ENCODE data around the gene DKK3.

DKK3 gene

DNA sequence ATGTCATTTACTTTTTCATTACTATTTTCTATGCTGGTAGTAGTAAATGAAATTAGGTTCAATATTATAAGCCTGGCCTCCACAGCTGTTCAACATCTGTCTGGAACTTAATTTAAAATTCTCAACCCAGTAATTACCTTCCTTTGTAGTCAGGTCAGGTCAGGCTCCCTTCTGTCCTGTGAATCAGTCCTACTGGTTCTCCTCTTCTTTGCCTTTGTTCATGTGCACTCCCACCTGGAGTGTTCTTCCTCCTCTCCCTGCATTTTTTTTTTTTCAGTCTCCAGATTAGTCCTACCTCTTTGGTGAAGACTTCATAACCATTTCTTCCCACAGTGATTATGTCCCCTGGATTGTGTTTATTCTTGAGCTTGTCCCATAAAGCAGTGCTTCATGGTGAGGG lies 67.9 kb downstream of the DKK3 start:
- no peak for DNase-seq
- ATAC-seq: no peak

DNA sequence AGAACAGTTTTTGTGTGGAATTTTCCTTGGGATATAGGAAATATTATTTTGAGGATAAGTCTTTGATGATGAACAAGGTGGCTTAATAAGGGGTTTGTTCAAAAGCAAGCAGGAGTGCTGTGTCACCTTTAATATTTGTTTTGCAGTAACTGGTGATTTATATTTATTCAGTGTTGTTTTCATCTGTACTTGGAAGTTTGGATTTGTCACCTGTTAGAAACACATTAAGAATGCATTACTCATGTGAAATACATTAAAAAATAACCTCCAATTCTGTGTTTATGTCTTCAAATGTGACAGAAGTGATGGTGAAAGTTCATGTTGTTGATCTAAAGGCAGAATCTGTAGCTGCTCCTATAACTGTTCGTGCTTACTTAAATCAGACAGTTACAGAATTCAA lies 70.5 kb downstream of the DKK3 start:
- no peak for ATAC-seq
- no peak for DNase-seq

DNA sequence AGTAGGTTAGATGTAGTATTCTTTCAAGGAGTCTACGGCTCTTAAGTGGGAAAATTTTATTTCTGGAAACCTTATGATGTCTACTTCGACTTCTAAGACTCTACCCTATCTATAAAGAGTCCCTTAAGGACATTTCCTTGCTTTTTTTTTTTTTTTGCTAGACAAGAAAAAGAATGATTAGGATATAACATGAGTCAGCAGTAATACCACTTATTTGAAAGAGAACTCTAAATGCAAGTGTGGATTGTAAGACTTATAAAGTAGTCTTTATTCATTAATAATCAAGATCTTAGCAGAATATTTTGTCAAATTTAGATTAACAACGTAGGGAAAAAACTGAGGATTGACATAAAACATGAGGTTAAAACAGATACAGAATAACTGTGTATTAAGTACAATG lies 71.0 kb downstream of the DKK3 start:
- DNase-seq (no peak), ATAC-seq (no peak)

DNA sequence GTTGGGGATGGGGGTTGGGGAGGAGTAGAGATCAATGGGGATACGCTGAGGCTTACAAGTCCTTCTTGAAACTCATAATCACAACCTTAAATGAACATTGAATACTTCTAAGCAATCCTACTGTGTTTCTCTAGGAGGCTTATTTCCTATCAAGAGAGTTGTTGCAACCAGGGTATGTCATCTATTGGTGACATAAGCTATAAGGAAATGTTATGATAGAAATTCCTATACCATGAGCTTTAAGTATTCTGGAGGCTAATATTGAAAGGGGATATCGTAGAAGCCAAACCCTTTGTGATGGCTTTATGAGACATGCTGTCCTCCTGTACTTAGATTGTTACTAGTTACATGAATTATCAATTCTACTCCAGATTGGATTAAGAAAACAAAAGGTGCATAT lies 72.9 kb downstream of the DKK3 start:
- DNase-seq: no peak
- ATAC-seq: no peak

DNA sequence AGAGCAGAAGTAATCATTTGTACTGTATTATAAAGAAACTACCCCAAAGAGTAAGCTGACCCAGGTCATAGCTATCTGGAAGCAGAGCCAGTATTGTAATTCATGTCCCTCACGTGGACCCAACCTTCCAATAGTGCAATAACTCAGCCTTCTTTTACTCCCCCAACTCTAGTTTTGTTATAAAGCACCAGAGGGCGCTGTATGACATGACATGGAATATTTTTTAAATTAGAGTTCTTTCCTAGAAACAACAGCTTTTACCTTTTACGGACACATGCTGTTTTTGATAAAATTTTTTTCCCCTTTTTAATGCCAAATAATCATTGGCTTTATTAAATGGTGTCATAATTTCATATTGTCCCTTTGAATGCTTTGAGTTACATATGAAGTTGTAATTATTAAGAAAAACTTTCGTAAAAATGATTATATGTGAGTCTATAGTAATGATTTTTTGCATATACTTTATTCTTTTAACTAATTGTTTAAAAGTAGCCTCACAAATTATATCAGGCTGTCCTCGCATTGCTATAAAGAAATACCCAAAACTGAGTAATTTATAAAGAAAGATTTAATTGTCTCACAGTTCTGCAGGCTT lies 76.9 kb downstream of the DKK3 start:
- no peak for ATAC-seq
- DNase-seq: no peak

DNA sequence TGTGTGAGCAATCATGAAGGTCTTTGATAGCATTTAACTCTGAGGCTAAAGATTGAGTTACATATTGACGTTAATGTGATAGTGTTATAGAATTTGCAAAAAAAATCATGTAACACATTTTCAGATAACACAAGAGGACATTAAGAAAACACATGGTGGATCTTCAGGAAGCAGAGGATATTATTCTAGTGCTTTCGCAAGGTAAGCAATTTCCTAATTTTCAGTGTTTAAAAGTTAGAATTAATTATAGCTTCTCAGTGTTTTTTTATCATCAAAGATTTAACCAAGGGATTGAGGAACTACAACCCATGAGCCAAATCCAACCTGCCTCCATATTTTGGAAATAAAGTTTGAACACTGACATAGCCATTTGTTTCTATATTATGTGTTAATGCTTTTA lies 78.5 kb downstream of the DKK3 start:
- ATAC-seq: no peak
- no peak for DNase-seq

DNA sequence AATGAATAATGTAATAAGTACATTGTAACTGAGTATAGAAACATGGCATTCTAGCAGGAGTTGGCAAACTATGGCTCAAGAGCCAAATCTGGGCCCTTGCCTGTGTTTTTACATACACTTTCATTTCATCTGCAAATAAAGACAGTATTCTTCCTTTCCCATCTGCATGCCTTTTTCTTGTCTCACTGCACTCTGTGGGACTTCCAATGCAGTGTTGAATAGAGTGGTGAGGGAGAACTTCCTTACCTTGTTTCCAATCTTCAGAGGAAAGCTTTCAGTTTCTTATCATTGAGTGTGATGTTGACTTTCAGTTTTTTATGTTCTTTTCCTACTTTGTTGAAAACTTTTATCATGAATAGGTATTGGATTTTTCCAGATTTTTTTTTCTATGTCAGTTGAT lies 84.6 kb downstream of the DKK3 start:
- no peak for ATAC-seq
- no peak for DNase-seq

DNA sequence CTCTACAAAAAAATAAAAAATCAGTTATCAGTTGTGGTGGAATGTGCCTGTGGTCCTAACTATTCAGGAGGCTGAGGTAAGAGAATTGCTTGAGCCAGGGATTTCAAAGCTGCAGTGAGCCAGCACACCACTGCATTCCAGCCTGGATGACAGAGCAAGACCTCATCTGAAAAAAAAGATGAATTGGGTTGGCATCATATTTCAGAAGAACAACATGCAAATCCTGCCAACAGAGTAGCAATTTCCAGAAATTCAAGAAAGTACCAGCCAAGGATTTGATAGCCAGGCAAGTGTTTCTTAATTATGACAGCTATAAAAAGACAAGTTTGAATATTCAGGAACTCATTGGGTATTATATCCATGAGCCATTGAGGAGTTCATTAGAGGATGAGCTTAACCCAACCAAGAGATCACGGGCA lies 91.4 kb downstream of the DKK3 start:
- DNase-seq: no peak
- no peak for ATAC-seq

DNA sequence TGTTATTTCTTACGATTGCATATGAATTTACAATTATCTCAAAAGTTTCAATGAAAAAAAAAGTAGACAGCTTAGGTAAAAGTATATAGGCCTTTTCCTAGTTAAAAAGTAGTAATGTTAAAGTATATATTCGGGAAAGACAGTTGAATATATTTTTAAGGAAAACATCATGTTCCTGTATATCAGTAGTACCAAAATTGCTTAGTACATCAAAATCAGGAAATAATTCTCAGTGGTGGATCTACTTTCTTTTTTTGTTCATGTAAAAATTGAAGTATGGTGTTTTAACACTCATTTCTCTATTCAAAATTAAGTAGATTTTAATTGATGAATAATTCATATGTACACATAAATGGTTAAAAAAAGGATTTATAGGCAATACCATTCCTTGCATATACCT lies 92.8 kb downstream of the DKK3 start:
- DNase-seq (no peak), ATAC-seq (no peak)

DNA sequence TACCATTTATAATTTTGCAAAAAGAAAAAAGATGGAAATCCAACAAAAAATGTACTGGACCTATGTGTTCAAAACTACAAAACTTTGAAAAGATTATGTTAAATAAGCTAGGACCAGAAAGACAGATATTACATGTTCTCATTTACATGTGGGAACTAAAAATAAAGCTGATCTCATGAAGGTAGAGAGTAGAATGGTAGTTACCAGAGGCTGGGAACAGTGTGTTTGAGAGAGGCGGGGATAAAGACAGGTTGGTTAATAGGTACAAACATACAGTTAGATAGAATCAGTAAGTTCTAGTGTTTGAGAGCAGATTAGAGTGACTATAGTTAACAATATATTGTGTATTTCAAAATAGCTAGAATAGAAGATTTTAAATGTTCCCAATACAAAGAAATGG lies 95.0 kb downstream of the DKK3 start:
- no peak for ATAC-seq
- DNase-seq: no peak
